Activated effector memory CD4-positive, alpha-beta T cell treated with Interleukin-2 at 50 U/mL for 16 hours (primary cell): ENCODE measurements around the gene IPPK.
A peak's percentile ranks its signal among the peaks of the same experiment; 100 is the strongest.

Source experiments
- DNase-seq: peaks from one replicate; pipeline ENCODE4 v3.0.0-alpha.2; 2020

The IPPK gene

GRCh38 chr9:92669890-92670708 is at the start of gene IPPK:
TSS of gene IPPK (minus strand) at chr9:92670131. CDS start at chr9:92669988, 143 bp downstream.
- peak; percentile 95 for DNase-seq

DNA sequence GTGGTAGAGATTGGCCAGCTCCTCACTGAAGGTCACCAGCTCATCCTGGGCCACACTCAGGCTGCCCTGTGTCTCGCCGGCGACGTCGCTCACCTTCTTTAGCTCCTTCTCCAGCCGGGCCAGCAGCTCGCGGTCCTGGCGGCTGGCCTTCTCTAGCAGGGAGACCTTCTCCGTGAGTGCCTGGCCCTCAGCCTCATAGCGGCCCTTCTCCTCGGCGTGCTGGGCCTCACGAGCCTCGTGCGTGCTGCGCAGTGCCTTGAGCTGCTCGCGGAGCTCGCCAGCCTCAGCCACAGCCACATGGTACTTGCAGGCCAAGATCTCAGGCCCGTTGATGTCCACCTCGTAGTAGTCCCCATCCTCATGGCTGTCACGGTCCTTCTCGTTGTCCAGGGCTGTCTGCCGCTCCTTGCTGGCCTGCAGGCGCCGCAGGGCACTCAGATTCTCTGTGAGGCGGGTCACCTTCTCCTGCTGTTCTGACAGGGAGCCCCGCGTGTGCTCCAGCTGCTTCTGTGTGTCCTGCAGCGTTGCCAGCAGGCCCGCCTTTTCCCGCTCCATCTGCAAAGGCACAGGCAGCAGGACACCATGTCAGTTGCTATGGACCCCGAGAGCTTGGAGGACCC is 49.2 kb upstream of the IPPK start:
- no peak for DNase-seq

DNA sequence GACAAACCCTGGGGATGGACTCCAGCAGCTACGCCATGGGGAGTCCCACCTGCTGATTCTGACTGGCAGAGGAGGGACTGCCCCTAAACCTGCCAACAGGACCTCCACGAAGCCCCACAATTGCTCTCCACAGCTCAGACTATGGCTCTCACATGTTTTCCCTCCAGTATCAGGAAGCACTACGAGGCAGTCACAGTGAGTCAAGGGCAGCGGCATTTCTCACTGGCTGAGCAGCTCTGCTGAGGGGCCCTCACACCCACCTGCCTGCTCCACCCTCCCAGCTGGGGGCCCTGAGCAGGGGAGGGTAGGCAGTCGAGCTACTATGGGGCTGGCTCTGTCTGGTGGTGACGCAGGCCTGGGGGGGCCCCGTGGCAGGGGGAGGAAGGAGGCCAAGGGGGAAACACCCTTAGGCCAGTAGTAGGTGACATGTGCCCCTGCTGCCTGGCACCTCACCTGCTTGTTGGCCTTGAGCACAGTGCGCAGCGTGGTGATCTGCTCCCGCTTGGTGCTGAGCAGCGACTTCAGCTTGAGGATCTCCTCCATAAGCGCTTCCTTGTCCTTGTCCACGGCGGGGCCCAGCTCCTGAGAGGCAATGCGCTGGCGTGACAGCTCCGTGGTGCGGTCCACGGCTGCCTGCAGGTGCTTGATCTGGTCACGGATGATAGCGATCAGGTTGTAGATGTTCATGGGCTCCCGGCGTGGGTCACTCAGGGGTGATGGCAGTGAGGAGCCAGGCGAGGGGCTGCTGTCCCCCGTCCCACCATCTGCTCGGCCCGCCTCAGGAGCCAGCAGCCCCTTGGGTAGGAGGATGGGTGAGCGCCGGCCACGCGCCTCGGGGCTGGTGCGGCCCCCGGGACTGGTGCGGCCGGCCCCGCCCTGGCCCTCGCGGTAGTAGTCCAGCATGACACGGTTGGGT is 48.4 kb upstream of the IPPK start:
- DNase-seq = no peak

DNA sequence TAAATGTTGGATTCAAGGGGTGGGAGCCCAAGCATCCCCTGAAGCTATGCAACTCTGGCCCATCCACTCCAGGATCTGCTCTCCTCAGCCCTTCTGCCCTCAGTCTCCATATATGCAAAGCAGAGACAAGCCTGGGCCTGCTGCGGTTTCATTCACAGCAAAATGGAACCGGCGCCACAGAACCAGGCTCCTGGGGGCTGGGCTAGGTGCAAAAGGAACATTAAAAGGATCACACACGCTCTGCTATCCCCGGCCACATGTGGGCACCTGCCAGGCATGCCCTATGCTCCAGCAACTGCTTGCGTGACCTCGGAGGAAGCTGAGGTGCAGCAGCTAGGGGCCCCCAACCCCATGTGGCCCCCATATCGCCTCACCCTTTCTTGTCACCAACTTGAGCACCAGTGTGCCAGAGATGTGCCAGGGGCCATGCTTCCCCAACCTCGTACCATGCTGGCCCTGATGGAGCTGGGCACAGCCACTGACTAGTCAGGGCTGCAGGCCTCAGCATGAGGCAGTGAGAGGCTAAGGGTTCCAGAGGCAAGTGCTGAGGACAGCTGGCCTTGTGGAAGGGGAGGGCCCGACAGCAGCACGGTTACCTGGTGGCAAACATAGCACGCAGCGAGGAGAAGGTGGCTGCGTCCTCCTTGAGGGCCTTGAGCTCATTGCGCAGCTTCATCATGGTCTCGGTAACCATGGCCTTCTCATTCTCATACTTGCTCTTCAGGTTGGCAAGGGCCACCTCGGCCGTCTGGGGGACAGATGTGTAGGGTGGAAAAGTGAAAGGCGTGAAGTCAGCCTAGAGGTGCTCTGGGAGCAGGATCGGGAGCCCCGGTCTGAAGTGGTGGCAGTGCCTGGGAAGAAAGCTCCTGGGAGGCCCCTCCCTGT is 47.5 kb upstream of the IPPK start:
- no peak for DNase-seq

DNA sequence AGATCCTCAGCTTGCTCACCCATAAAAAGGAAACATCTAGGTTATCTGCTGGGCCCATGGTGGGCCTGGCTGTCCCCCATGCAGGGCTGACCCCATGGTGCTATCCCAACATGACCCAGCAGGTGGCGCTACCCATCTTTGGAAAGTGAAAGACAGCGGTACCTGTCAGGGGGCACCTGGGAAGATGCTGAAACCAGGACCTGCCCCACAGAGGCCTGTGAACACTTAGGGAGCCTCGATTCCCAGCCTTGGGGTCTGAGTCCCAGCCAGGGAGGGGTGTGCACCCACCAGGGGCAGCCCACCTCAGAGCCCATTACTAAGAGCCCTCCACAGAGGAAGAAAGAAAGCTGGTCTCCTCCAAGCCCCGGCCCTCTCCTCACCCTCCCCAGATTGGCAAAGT is 46.6 kb upstream of the IPPK start:
- DNase-seq = peak; percentile 70

- DNase-seq = no peak
Observed at GRCh38 chr9:92715488-92716231, 45.7 kb upstream of the IPPK start.

DNA sequence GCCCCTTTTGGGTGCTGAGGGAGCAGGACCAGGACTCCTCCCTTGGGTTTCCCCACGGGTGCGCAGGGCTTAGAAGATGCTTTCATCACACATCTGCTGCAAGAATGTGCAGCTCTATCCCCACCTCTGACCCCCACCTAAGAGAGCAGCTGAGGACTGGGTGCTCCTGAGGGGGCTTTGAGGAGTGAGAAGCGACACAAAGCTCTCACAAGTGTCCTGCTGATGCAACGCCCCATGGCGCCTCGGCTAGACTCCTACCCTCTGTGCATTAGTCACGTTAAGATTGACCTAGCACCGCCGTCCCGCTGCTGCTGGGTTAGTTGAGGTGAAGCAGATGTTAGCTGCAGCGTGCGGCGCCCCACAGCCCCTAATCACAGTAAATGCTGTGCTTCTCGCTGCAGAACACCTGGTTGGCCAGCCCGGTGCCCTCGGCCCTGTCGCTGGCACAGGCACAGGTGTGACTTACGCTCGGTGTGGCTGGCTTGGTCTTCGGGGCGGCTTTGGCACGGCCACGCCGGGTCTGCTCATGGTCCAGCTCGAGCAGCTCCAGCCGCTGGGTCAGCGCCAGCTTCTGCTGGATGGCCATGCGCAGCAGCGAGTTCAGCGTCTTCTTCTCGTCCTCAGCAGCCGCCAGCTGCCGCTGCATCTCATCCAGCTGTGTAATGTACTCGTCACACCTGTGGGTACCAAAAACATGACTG is 45.0 kb upstream of the IPPK start:
- no peak for DNase-seq

GRCh38 chr9:92714016-92714415 is 44.1 kb upstream of the IPPK start:
- DNase-seq = no peak

- DNase-seq = no peak
Observed at GRCh38 chr9:92713528-92713927, 43.6 kb upstream of the IPPK start.

- DNase-seq = no peak
Observed at GRCh38 chr9:92712767-92713166, 42.8 kb upstream of the IPPK start.

DNA sequence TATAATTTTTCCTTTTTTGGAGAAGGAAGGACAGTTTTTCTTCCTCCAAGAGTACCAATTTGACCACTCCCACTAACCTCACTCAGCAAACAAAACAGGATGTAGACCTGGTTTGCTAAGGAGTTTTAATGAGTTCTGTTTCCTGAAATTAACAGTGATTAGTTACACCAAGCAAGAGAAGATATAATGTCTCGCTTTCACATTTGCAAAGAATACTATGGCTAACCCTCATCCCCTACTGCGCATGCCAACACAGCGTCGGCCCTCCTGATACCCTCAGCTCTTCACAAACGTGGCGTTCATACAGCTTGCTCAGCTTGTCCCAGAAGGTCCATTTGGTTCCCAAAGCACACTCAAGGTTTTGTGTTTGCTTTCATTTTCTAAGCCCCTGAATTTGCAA is 41.9 kb upstream of the IPPK start:
- DNase-seq = no peak

DNA sequence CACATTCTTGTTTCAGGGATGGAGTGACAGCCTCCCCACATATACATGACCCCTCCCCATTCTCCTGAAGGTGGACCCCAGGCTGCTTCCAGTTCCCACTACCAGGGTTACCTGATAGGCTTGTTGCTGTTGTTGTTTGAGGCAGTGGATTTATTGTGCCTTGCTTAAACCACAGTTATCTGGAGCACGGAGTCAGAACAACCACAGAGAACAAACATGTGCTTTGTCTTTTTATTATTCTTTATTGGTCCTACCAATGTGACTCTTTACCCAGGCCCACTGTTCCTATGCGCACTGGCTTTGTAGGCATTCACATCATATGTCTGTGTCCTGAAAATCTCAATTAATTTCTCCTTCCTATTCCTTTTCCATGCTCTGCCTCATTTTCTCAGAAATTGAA is 41.2 kb upstream of the IPPK start:
- no peak for DNase-seq

GRCh38 chr9:92710368-92710767 is 40.4 kb upstream of the IPPK start:
- no peak for DNase-seq

DNA sequence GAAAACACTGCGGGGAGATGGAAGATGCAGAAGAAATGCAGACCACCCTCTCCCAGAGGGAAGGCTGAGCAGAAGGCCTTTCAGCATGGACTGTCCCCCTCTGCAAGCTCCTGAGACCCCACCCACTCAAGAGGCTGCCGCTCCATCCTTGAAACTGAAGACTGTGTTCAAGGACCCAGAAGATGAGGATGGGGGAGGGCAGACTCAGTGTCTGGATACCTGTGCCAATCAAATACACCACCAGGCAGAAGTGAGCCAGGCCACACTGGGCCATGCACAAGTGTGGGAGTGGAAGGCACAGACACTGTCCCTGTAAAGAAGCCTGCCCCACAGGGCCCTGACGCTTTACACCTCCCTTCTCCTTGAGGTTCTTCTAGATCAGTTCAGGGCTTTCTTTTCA is 40.0 kb upstream of the IPPK start:
- DNase-seq = no peak

GRCh38 chr9:92709240-92709639 is 39.3 kb upstream of the IPPK start:
- DNase-seq = no peak

DNA sequence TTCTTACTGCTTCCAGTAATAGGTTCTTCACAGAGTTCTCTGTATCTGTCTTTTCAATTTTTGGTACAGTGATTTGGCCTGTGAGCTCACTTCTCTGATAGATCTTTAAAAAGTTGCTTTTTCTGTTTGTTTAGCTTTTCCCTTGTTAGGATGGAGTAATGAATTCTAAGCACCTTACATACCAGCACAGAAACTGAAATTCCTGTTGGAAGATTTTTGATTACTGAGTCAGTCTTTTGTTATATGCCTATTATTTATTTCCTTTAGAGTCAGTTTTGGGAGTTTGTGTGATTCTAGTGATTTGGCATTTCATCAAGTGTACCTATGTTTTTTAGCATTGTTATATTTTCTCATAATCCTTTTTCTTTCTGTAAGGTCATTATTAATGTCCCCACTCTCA is 37.6 kb upstream of the IPPK start:
- no peak for DNase-seq

DNA sequence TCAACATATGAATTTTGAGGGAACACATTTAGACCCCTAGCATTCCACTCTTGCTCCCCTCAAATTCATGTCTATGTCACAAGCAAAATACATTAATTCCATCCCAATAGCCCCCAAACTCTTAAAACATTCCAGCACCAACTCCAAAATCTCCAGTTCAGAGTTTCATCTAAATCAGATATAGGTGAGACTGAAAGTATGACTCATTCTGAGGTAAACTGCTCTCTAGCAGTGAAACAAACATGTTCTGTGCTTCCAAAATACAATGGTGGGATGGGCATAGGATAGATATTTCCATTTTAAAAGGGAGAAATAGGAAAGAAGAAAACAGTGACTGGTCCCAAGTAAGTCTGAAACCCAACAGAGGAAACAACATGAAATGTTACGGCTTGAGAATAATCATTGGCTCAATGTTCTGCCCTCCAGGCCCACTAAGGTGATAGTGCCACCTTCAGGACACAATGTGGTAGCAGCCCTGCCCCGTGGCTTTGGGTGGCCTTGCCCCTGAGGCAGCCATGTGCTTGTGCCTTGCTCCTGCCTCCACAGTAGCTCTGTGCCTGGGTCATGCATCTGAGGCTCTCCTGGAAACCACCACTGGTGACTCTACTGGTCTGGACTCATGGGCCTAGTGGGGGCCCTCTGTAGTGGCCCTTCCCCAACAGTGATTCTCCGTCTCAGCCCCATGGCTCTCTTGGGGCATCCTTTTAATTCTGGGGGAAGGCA is 36.4 kb upstream of the IPPK start:
- no peak for DNase-seq

GRCh38 chr9:92704528-92704927 is 34.6 kb upstream of the IPPK start:
- no peak for DNase-seq

DNA sequence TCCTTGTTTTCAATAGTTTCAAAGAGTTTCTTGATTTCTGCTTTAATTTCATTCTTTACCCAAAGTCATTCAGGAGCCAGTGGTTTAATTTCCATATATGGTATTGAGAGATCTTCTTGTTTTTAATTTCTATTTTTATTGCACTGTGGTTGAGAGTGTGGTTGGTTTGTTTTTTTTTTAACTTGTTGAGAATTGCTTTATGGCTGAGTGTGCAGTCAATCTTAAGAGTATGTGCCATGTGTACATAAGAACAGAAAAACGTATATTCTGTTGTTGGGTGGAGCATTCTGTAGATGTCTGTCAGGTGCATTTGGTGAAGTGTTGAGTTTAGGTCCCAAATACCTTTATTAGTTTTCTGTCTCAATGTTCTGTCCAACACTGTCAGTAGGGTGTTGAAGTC is 26.7 kb upstream of the IPPK start:
- DNase-seq = no peak

DNA sequence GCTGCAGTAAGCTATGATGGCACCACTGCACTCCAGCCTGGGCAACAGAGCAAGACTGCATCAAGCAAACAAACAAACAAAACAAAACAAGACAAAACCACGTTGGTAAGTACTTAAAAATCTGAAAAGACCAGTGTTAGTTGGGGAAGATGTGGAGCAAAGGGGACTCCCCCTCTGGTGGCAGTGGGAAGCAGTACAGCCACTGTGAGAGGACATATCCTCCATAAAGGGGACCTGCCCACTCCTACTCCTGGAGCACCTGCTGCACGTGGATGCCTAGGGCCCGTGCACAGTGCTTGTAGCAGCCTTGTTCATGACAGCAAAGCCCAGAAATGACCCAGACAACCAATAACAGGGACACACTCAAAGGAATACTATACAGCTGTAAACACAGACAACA is 17.0 kb upstream of the IPPK start:
- no peak for DNase-seq
